K562 (cell line): ENCODE data around the gene PIERCE2. TPM values are rescaled to one million over a fixed set of nuclear protein-coding genes. Genes with fewer than 3 reads are reported as not detected.

ENCODE experiments used
- CXXC5 ChIP-seq: fragments of 250-450 bp; sonication (Bioruptor Pico); IDR thresholded peaks from 2 replicates; pipeline ENCODE4 v1.8.0; 2022; ENCODE audit warnings: inconsistent platforms, mild to moderate bottlenecking, moderate library complexity
- DDX20 ChIP-seq: fragments of 450-650 bp; IDR thresholded peaks from 2 replicates; pipeline ENCODE4 v1.6.1; 2016; ENCODE audit warnings: missing genetic modification characterization, low read depth, mild to moderate bottlenecking, missing compliant biosample characterization, moderate library complexity
- EP400 ChIP-seq: fragments of 450-650 bp; IDR thresholded peaks from 2 replicates; pipeline ENCODE4 v1.6.1; 2017; ENCODE audit warnings: antibody characterized with exemption, mild to moderate bottlenecking, moderate library complexity
- FOS ChIP-seq: IDR thresholded peaks from 3 replicates; pipeline ENCODE4 v1.6.1; 2011; ENCODE audit not compliant: insufficient read length; ENCODE audit errors: extremely low read depth
- HEY1 ChIP-seq: fragments of 250-450 bp; sonication (Bioruptor Pico); IDR thresholded peaks from 2 replicates; pipeline ENCODE4 v1.5.0; 2020; ENCODE audit warnings: mild to moderate bottlenecking, moderate library complexity, borderline replicate concordance
- HNRNPL ChIP-seq: fragments of 200-400 bp; formaldehyde crosslinking; IDR thresholded peaks from 2 replicates; pipeline ENCODE4 v1.6.1; 2017; ENCODE audit warnings: low read depth, mild to moderate bottlenecking, low read length
- KLF10 ChIP-seq: fragments of 250-450 bp; sonication (Bioruptor Pico); IDR thresholded peaks from 2 replicates; pipeline ENCODE4 v1.6.1; 2021; ENCODE audit warnings: matching md5 sums
- NONO ChIP-seq, 2 experiments: fragments of 200-400 bp in 1 of 2; fragments of 450-650 bp in 1 of 2; formaldehyde crosslinking in 1 of 2; IDR thresholded peaks; 2 replicates each; pipeline ENCODE4 v1.6.1; 2017; ENCODE audit warnings: low read depth in 2 of 2, mild to moderate bottlenecking in 2 of 2, moderate library complexity in 2 of 2, low read length in 1 of 2
- POU5F1 ChIP-seq: fragments of 150-350 bp; IDR thresholded peaks from 2 replicates; pipeline ENCODE4 v1.6.1; 2014; ENCODE audit warnings: borderline replicate concordance, low read length, low read depth, mild to moderate bottlenecking; ENCODE audit not compliant: partially characterized antibody
- PRPF4 ChIP-seq: fragments of 200-400 bp; formaldehyde crosslinking; IDR thresholded peaks from one replicate; pipeline ENCODE4 v1.6.1; 2017; ENCODE audit warnings: low read length, low read depth, mild to moderate bottlenecking; ENCODE audit not compliant: insufficient read depth, poor library complexity, severe bottlenecking
- PURB ChIP-seq: sonication (generic); formaldehyde crosslinking; IDR thresholded peaks from 2 replicates; pipeline ENCODE4 v1.9.0; 2021; ENCODE audit warnings: low read depth, mild to moderate bottlenecking, missing genetic modification reagents
- STAT5B ChIP-seq: fragments of 250-450 bp; sonication (Bioruptor Pico); IDR thresholded peaks from 2 replicates; pipeline ENCODE4 v1.8.0; 2021; ENCODE audit warnings: mild to moderate bottlenecking, inconsistent platforms
- ZFP1 ChIP-seq: fragments of 450-650 bp; formaldehyde crosslinking; IDR thresholded peaks from 2 replicates; pipeline ENCODE4 v1.4.0; 2020; ENCODE audit warnings: mild to moderate bottlenecking, mixed read lengths
- ZFP36 ChIP-seq: fragments of 150-350 bp; IDR thresholded peaks from 2 replicates; pipeline ENCODE4 v1.6.1; 2018; ENCODE audit warnings: low read length, low read depth; ENCODE audit not compliant: partially characterized antibody
- ZNF134 ChIP-seq: fragments of 250-450 bp; sonication (Bioruptor Pico); conservative IDR thresholded peaks from 2 replicates; pipeline ENCODE4 v1.4.0; 2020
- ZNF561 ChIP-seq: fragments of 450-650 bp; formaldehyde crosslinking; conservative IDR thresholded peaks from 2 replicates; pipeline ENCODE4 v1.4.0; 2020; ENCODE audit warnings: mild to moderate bottlenecking, moderate library complexity
- polyA plus RNA-seq, 8 experiments: library from polyadenylated mRNA; depleted of rRNA in 4 of 8; stranded (reverse) in 5 of 8; unstranded in 3 of 8; fragments of >200 nt; fragmentation: Nextera tagmentation in 2 of 8; fragmentation: Illumina TruSeq in 1 of 8; extraction: Ambion mirVana in 2 of 8; extraction: Trizol in 1 of 8; gene quantifications; 2 replicates each; pipeline versions ENCODE4 v1.2.1 to v1.2.3, GENCODE V29; 2011 to 2014; ENCODE audit warnings: inconsistent platforms in 1 of 8, missing spikeins in 1 of 8
- total RNA-seq, 7 experiments: library from RNA; depleted of rRNA in 6 of 7; stranded (reverse); fragments of >200 nt in 6 of 7; fragmentation: Illumina TruSeq in 2 of 7; extraction: Trizol in 2 of 7; gene quantifications; 2 replicates each; pipeline versions ENCODE4 v1.2.1 to v1.2.3, GENCODE V29; 2011 to 2021; ENCODE audit warnings: low replicate concordance in 1 of 7
- TF ChIP-seq, protein P1 (sequence below): IDR thresholded peaks from 2 replicates; pipeline ENCODE4 v1.6.1; 2016; ENCODE audit warnings: missing genetic modification characterization, missing compliant biosample characterization
- TF ChIP-seq, protein P2 (sequence below): sonication (generic); formaldehyde crosslinking; IDR thresholded peaks from 2 replicates; pipeline ENCODE4 v1.8.1; 2023; ENCODE audit warnings: missing genetic modification reagents, mild to moderate bottlenecking, borderline replicate concordance
- TF ChIP-seq, protein P3 (sequence below): fragments of 450-650 bp; conservative IDR thresholded peaks from 2 replicates; pipeline ENCODE4 v1.6.1; 2016; ENCODE audit warnings: missing genetic modification characterization, low read depth, mild to moderate bottlenecking, control low read depth, missing compliant biosample characterization

PIERCE2 gene
- total and polyA plus RNA-seq, 9 of the 15 experiments (the other 6 are each of a cell fraction or from before 2014, with no cell fraction given) = 2.9 to 4.8 (median 4.0) TPM

DNA sequence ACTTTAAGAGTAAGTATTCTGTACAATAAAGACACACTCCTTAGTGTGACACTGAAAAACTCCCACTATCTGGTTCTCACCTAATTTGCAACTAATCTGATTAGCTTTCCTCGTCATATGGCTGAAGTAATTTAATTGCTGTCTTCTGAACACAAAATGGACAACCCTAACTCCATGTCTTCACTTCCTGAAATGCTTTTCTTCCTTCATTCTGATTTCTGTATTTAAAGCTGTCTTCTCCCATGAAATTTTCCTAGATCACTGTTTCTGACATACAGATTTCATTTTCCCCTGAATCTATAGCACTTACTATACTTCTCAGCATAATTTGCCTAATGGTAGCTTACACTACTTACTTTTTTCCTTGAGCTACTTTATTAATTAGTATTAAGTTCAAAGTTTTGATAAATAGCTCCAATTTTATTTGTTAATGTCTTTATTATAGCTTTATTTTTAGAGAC is 6.5 kb upstream of the PIERCE2 start (continued):
- TF ChIP-seq, protein P1, sequence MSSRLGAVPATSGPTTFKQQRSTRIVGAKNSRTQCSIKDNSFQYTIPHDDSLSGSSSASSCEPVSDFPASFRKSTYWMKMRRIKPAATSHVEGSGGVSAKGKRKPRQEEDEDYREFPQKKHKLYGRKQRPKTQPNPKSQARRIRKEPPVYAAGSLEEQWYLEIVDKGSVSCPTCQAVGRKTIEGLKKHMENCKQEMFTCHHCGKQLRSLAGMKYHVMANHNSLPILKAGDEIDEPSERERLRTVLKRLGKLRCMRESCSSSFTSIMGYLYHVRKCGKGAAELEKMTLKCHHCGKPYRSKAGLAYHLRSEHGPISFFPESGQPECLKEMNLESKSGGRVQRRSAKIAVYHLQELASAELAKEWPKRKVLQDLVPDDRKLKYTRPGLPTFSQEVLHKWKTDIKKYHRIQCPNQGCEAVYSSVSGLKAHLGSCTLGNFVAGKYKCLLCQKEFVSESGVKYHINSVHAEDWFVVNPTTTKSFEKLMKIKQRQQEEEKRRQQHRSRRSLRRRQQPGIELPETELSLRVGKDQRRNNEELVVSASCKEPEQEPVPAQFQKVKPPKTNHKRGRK = no peak
- TF ChIP-seq NONO (IDR thresholded peaks at IDR 0.05; ENCODE audit: low read depth in 2 of 2, low read length in 1 of 2) (no peak), POU5F1 (no peak), PRPF4 (no peak), EP400 (no peak), FOS (no peak), DDX20 (tag) (peak; percentile 88), CXXC5 (peak; percentile 63; the same call in 1 of the 2 replicates), HEY1 (CRISPR knock-in tag) (no peak), STAT5B (no peak), ZNF134 (CRISPR knock-in tag) (0 out of 2 replicates have a peak, but pooled peaks have one; percentile 8), ZFP1 (peak; percentile 64; the same call in 1 of the 2 replicates), KLF10 (CRISPR knock-in tag) (no peak), ZFP36 (no peak), HNRNPL (no peak), PURB (CRISPR knock-in tag) (no peak), ZNF561 (CRISPR knock-in tag) (no peak)
- TF ChIP-seq, protein P2, sequence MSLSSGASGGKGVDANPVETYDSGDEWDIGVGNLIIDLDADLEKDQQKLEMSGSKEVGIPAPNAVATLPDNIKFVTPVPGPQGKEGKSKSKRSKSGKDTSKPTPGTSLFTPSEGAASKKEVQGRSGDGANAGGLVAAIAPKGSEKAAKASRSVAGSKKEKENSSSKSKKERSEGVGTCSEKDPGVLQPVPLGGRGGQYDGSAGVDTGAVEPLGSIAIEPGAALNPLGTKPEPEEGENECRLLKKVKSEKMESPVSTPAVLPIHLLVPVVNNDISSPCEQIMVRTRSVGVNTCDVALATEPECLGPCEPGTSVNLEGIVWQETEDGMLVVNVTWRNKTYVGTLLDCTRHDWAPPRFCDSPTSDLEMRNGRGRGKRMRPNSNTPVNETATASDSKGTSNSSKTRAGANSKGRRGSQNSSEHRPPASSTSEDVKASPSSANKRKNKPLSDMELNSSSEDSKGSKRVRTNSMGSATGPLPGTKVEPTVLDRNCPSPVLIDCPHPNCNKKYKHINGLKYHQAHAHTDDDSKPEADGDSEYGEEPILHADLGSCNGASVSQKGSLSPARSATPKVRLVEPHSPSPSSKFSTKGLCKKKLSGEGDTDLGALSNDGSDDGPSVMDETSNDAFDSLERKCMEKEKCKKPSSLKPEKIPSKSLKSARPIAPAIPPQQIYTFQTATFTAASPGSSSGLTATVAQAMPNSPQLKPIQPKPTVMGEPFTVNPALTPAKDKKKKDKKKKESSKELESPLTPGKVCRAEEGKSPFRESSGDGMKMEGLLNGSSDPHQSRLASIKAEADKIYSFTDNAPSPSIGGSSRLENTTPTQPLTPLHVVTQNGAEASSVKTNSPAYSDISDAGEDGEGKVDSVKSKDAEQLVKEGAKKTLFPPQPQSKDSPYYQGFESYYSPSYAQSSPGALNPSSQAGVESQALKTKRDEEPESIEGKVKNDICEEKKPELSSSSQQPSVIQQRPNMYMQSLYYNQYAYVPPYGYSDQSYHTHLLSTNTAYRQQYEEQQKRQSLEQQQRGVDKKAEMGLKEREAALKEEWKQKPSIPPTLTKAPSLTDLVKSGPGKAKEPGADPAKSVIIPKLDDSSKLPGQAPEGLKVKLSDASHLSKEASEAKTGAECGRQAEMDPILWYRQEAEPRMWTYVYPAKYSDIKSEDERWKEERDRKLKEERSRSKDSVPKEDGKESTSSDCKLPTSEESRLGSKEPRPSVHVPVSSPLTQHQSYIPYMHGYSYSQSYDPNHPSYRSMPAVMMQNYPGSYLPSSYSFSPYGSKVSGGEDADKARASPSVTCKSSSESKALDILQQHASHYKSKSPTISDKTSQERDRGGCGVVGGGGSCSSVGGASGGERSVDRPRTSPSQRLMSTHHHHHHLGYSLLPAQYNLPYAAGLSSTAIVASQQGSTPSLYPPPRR (CRISPR knock-in tag) = no peak
- TF ChIP-seq, protein P3, sequence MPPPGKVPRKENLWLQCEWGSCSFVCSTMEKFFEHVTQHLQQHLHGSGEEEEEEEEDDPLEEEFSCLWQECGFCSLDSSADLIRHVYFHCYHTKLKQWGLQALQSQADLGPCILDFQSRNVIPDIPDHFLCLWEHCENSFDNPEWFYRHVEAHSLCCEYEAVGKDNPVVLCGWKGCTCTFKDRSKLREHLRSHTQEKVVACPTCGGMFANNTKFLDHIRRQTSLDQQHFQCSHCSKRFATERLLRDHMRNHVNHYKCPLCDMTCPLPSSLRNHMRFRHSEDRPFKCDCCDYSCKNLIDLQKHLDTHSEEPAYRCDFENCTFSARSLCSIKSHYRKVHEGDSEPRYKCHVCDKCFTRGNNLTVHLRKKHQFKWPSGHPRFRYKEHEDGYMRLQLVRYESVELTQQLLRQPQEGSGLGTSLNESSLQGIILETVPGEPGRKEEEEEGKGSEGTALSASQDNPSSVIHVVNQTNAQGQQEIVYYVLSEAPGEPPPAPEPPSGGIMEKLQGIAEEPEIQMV = peak; percentile 67; the same call in 1 of the 2 replicates
